Gastroesophageal sphincter (tissue), 4 donors: ENCODE results near the gene ATF4. TPM values are rescaled to one million over a fixed set of nuclear protein-coding genes. Genes with fewer than 3 reads are reported as not detected.

Experiments
- ATAC-seq: fragments of 150-250 bp; one replicate; pipeline ENCODE4 v1.9.1; 2016; ENCODE audit warnings: mild to moderate bottlenecking, moderate library complexity
- H3K27ac ChIP-seq, 4 donors: fragments of 200-600 bp; sonication (generic) in 3 of 4; 1 replicate in 3 of 4; 2 replicates in 1 of 4; pipeline ENCODE4 v1.5.1; 2016 to 2019
- H3K27me3 ChIP-seq: fragments of 200-600 bp; sonication (generic); one replicate; pipeline ENCODE4 v1.5.1; 2019
- H3K36me3 ChIP-seq, 2 donors: fragments of 200-600 bp; sonication (generic); one replicate each; pipeline ENCODE4 v1.5.1; 2019; ENCODE audit warnings: control low read depth in 1 of 2
- H3K4me1 ChIP-seq, 3 donors: fragments of 200-600 bp; sonication (generic); 1 replicate in 2 of 3; 2 replicates in 1 of 3; pipeline ENCODE4 v1.5.1; 2016 to 2019; ENCODE audit warnings: control low read depth in 2 of 3
- H3K4me3 ChIP-seq, 2 donors: fragments of 200-600 bp; sonication (generic); one replicate each; pipeline ENCODE4 v1.5.1; 2019; ENCODE audit warnings: mild to moderate bottlenecking in 1 of 2, moderate library complexity in 1 of 2
- H3K9me3 ChIP-seq, 3 donors: fragments of 200-600 bp; sonication (generic); one replicate each; pipeline ENCODE4 v1.5.1; 2017 to 2019; ENCODE audit warnings: control low read depth in 2 of 3
- EP300 ChIP-seq: sonication (generic); formaldehyde crosslinking; IDR thresholded peaks from one replicate; pipeline ENCODE4 v1.6.1; 2017; ENCODE audit warnings: antibody characterized with exemption, mild to moderate bottlenecking
- POLR2A ChIP-seq, 2 donors: fragments of 450-650 bp; IDR thresholded peaks; one replicate each; pipeline ENCODE4 v1.6.1; 2017; ENCODE audit warnings: antibody characterized with exemption in 2 of 2, mild to moderate bottlenecking in 2 of 2, moderate library complexity in 1 of 2
- POLR2AphosphoS5 ChIP-seq: sonication (generic); formaldehyde crosslinking; IDR thresholded peaks from one replicate; pipeline ENCODE4 v1.6.1; 2017; ENCODE audit warnings: antibody characterized with exemption
- WGBS, 2 donors: methylation state at CpG; one replicate each; pipeline ENCODE4 v1.1.5; 2018; ENCODE audit warnings: low coverage in 1 of 2; 5-methylcytosine and 5-hydroxymethylcytosine counted together
- total RNA-seq, 4 donors: library from RNA; depleted of rRNA; stranded (reverse); fragments of >200 nt; gene quantifications; one replicate each; pipeline ENCODE4 v1.1.0, GENCODE V29; 2016
- TF ChIP-seq, protein P1 (sequence below), 4 experiments: fragments of 200-600 bp in 2 of 4; fragments of 450-650 bp in 2 of 4; sonication (generic) in 1 of 4; IDR thresholded peaks; one replicate each; pipeline ENCODE4 v1.5.1; 2017 to 2019; ENCODE audit warnings: antibody characterized with exemption in 4 of 4, mild to moderate bottlenecking in 2 of 4, moderate library complexity in 2 of 4

The ATF4 gene
- total RNA-seq, 4 donors from 2014 or later = 450 to 718 (median 563) TPM

DNA sequence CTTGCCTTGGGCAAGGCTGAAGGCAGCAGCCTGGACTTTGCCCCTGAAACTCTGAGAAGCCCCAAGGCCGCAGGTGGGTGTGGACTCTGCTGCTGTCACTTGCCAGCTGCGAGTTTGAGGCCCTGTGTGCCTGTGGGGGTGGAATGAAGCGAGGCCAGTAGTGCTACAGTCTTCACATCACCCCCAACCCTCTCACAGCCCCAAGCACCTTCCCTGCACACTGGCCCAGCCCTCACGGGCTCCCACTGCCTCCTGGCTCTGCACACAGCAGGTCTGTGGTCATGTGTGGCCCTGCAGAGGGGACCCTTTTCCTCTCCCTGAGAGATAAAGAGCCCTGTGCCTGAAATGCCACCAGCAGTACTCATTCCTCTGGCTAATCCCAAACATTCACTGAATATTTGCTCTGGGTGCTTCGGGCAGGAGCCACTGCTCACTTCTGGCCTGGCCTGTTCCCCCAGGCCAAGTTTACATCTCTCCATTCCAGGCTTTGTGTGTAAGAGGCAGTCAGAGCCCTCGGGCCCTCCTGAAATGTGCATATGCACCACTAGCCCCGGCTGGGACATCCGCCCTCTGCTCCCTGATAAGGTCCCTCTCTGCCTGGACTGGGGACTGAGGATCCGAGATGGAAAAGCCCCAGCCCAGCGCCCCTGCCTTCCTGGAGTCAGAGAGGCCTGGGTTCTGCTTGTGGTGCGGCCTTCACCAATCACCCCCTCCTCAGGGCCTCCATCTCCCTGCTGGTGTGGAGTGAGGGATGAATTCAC lies 45.8 kb upstream of the ATF4 start:
- ATAC-seq = no peak
- H3K27ac ChIP-seq = peak overlapping the region in 3 of 4 donors; percentile 43 to 55 (median 51)
- H3K4me3 ChIP-seq = no peak overlapping the region
- TF ChIP-seq POLR2AphosphoS5 = no peak
- TF ChIP-seq EP300 = no peak
- TF ChIP-seq POLR2A (IDR thresholded peaks at IDR 0.05) = no peak
- TF ChIP-seq, protein P1, sequence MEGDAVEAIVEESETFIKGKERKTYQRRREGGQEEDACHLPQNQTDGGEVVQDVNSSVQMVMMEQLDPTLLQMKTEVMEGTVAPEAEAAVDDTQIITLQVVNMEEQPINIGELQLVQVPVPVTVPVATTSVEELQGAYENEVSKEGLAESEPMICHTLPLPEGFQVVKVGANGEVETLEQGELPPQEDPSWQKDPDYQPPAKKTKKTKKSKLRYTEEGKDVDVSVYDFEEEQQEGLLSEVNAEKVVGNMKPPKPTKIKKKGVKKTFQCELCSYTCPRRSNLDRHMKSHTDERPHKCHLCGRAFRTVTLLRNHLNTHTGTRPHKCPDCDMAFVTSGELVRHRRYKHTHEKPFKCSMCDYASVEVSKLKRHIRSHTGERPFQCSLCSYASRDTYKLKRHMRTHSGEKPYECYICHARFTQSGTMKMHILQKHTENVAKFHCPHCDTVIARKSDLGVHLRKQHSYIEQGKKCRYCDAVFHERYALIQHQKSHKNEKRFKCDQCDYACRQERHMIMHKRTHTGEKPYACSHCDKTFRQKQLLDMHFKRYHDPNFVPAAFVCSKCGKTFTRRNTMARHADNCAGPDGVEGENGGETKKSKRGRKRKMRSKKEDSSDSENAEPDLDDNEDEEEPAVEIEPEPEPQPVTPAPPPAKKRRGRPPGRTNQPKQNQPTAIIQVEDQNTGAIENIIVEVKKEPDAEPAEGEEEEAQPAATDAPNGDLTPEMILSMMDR (IDR thresholded peaks at IDR 0.05) = no peak
- peaks cover 0 to 66% (median 15%) of the 10 kb centered on the region in 3 donors for H3K4me1 ChIP-seq
- no peaks in the 10 kb centered on the region for H3K36me3 ChIP-seq
- peaks cover 12% of the 10 kb centered on the region for H3K27me3 ChIP-seq
- 63% methylated on average over 5 of the region's 11 CpGs; no CpG with 5 or more reads in 1 of the 2 donors for WGBS, 2 donors
- no peaks in the 10 kb centered on the region for H3K9me3 ChIP-seq

DNA sequence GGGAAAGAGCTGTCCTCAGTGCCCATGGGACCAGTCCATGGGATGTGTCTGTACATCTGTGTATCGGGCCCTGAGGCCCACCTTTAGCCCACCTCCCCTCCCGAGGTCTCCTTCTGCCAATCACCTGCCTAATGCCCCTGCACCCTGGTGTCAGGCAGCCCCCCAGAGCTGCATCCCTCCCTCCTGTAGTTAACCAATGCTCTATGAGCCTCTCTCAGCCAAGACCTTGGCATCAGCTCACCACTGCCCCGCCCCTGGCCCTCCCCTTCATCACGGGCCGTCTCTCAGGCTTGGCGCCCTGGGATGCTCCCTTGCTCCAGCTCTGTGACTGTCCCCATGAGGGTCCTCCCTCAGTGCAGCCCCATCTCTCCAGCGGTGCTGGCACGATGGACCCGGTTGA lies 45.0 kb upstream of the ATF4 start:
- TF ChIP-seq EP300 = no peak
- no peak for TF ChIP-seq POLR2AphosphoS5
- TF ChIP-seq, protein P1 (IDR thresholded peaks at IDR 0.05) = no peak
- TF ChIP-seq POLR2A (IDR thresholded peaks at IDR 0.05) = no peak
- no peaks in the 10 kb centered on the region for H3K9me3 ChIP-seq
- no peak for ATAC-seq
- peak overlapping the region in 3 of 4 donors; percentile 12 to 55 (median 43) for H3K27ac ChIP-seq
- 29% methylated on average over 3 of the region's 9 CpGs; no CpG with 5 or more reads in 1 of the 2 donors for WGBS, 2 donors
- no peak overlapping the region for H3K4me3 ChIP-seq
- H3K27me3 ChIP-seq = peaks cover 4% of the 10 kb centered on the region
- peaks cover 0 to 58% (median 15%) of the 10 kb centered on the region in 3 donors for H3K4me1 ChIP-seq
- H3K36me3 ChIP-seq = no peaks in the 10 kb centered on the region

DNA sequence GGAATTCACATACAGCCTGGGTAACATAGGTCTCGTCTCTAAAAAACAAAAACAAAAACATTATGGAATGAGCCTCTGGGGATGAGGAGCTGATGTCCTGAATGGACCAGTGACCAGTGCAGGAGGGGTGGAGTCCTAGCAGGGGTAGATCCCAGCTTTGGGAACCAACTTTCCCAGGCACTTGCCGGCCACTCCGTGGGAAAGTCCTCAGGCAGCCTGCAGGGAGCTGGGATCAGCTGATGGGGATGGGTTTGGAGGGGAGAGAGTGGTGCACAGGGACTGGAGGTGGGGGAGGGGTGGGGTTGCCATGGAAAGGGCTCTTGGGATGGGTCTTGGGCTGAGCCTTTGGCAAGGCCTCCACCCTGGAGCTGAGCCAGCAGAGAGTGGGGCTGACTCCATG lies 44.5 kb upstream of the ATF4 start:
- Histone ChIP-seq H3K4me1 (peaks cover 0 to 52% (median 15%) of the 10 kb centered on the region in 3 donors), H3K27me3 (peaks cover under 1% of the 10 kb centered on the region), H3K36me3 (no peaks in the 10 kb centered on the region), H3K9me3 (no peaks in the 10 kb centered on the region), H3K27ac (no peak overlapping the region), H3K4me3 (no peak overlapping the region)
- ATAC-seq = no peak
- TF ChIP-seq EP300 = no peak
- TF ChIP-seq, protein P1 (IDR thresholded peaks at IDR 0.05) = no peak
- TF ChIP-seq POLR2AphosphoS5 = no peak
- no peak for TF ChIP-seq POLR2A (IDR thresholded peaks at IDR 0.05)
- WGBS, 2 donors = 67 to 88% methylated on average over 1 of the region's 3 CpGs

- no peaks in the 10 kb centered on the region for H3K27me3 ChIP-seq
- no peaks in the 10 kb centered on the region for H3K36me3 ChIP-seq
- peaks cover 0 to 45% (median 11%) of the 10 kb centered on the region in 3 donors for H3K4me1 ChIP-seq
- no peak overlapping the region for H3K4me3 ChIP-seq
- no peaks in the 10 kb centered on the region for H3K9me3 ChIP-seq
- no peak for ATAC-seq
- 78 to 84% methylated on average over 4 to 7 of the region's 13 CpGs for WGBS, 2 donors
- no peak overlapping the region for H3K27ac ChIP-seq
- TF ChIP-seq POLR2AphosphoS5 (no peak), EP300 (no peak), POLR2A (IDR thresholded peaks at IDR 0.05) (no peak)
- TF ChIP-seq, protein P1 (IDR thresholded peaks at IDR 0.05) = no peak
These were observed 43.7 kb upstream of the ATF4 start for GRCh38 chr22:39476664-39477063.

- no peak for ATAC-seq
- H3K4me1 ChIP-seq = peaks cover 0 to 36% (median 3%) of the 10 kb centered on the region in 3 donors
- H3K36me3 ChIP-seq = no peaks in the 10 kb centered on the region
- no peak for TF ChIP-seq POLR2A (IDR thresholded peaks at IDR 0.05)
- TF ChIP-seq POLR2AphosphoS5 = no peak
- no peak for TF ChIP-seq EP300
- TF ChIP-seq, protein P1 (IDR thresholded peaks at IDR 0.05) = no peak
- no peak overlapping the region for H3K4me3 ChIP-seq
- H3K27me3 ChIP-seq = no peaks in the 10 kb centered on the region
- WGBS, 2 donors = 80 to 100% methylated on average over 4 of the region's 9 CpGs
- H3K27ac ChIP-seq = no peak overlapping the region
- no peaks in the 10 kb centered on the region for H3K9me3 ChIP-seq
These were observed 42.8 kb upstream of the ATF4 start for GRCh38 chr22:39477542-39477941.
